HG03097 (cell line): ENCODE measurements around the gene ANG.
"Not testable (repeated sequence)": the region's sequence is repeated elsewhere in the genome, so short reads cannot be mapped to it uniquely, and the experiment has no call there.

Experiments used
- ATAC-seq: cut with Tn5 transposase; IDR thresholded peaks from one replicate; pipeline ENCODE4 v1.9.1; 2021; ENCODE audit not compliant: unreplicated experiment, low FRiP score

ANG gene

DNA sequence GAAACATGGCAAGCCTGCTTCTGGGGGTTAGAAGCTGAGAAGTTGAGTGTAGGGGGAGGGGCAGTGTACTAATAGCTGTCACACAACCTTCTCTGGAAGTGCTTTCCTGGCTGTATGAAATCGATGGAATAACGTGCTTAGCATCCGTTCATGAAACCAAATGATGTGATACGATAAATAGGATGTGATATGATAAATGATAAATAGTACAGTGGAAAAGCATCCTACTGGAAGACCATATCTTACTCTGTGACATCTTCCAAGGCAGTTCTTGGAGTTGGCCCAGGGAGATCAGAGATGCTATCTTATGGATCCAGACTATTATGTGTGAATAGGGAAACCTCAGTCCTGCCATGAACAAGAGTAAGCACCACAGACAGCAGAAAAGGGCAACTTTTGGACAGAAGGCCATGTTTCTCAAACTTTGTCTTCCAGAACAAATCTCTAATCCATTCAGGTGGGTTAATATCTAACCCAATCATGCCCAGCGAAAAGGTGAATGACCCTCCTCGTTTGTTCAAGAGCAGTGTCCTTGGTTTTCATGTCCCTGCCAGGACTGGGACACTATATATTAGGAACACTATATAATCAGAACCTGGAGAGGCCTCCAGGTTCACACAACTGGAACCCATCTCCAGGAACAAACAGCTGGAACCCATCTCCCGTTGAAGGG is at the start of gene ANG:
TSS of gene ANG (plus strand) at position 598 of the 673 bp plus-strand sequence. CDS start 4,801 bp downstream, outside the sequence.
- ATAC-seq: no peak

DNA sequence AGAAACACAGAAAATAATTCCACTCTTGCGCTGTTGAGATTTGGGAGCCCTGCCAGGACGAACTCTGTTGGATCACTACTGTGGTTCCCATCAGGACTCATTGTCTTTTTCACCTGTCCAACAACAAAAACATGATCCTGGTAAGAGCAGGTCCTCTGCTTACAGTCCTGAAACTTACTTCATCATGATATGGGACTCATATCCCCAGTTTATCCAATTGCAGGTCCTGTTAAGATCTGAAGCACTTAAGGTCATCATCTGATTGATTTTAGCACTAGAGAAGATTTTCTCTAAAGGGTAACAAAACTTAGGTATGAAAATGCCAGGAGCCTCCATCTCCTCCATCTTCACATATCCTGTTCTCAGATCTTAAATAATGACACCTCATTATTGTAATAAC is 47.0 kb upstream of the ANG start, which contains the start of gene OR6S1:
TSS of gene OR6S1 (minus strand) at position 101 of the 400 bp plus-strand sequence. CDS start at position 101, 0 bp downstream.
- no peak for ATAC-seq

DNA sequence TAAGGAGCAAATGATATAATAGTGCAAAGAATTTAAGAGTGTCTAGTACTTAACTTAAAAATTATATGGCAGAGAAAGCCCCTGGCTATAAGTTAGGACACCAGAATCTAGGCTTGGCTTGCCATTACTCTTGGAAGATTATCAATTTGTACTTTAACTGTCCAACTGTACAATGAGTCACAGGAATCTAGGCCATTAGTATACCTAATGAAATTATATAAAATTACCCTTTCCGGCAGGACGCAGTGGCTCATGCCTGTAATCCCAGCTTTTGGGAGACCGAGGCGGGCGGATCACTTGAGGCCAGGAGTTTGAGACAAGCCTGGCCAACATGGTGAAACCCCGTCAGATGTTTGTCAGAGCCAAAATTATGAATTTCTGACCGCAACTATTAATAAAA is 46.4 kb upstream of the ANG start:
- ATAC-seq: no peak

DNA sequence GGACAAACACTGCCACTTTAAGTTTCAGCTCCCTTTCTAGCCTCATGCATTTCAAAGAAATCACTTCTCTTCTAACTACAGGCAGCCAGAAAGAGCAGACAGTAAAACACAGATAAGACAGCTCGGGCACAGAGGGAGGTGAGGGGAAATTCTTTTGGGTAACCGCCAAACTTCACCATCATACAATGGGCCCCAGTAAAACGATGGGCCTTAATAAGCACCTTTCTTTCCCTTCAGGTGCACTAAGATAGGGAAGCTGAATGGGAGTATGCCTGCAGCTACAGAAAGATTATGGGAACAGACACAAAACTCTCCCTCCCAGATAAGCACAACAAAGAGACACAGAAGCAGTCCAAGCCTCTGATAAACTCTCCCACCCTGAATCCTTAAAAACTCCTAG is 45.8 kb upstream of the ANG start:
- not testable (repeated sequence) for ATAC-seq

DNA sequence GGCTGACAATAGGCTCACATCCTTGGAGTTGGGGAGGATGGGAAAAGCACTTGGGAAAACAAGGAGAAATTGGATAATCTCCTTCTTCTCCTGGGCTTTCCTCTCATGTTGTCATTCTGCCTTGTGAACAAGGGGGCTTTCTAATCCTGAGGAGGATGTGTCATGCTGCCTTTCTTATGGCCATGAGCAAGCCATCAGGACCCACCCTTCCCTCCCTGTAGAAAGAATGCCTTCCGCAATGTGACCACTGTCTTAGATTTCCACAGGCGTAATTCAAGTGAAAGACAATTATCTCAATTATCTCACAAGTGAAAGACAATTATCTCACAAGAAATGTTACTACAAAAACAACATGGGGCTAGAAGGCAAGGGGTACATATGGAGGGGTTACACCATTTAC is 44.0 kb upstream of the ANG start:
- no peak for ATAC-seq

DNA sequence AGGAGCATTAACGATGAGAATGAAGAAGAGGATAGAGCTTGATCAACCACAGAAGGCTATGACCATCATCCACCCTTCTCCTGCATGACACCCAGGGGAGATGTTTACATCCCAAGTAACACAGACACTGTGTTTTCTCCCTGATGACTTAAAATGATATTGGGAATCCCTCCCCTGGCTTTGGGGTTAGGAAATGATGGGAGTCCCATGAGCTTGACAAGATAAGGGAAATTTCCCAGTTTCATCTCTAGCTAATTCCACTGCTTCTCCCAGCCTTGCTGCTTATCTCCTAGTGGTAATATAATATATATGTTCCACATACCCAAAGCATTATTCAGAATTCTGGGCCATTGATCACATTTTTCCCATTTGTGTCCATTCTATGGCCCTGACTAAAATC is 43.1 kb upstream of the ANG start:
- ATAC-seq: no peak

DNA sequence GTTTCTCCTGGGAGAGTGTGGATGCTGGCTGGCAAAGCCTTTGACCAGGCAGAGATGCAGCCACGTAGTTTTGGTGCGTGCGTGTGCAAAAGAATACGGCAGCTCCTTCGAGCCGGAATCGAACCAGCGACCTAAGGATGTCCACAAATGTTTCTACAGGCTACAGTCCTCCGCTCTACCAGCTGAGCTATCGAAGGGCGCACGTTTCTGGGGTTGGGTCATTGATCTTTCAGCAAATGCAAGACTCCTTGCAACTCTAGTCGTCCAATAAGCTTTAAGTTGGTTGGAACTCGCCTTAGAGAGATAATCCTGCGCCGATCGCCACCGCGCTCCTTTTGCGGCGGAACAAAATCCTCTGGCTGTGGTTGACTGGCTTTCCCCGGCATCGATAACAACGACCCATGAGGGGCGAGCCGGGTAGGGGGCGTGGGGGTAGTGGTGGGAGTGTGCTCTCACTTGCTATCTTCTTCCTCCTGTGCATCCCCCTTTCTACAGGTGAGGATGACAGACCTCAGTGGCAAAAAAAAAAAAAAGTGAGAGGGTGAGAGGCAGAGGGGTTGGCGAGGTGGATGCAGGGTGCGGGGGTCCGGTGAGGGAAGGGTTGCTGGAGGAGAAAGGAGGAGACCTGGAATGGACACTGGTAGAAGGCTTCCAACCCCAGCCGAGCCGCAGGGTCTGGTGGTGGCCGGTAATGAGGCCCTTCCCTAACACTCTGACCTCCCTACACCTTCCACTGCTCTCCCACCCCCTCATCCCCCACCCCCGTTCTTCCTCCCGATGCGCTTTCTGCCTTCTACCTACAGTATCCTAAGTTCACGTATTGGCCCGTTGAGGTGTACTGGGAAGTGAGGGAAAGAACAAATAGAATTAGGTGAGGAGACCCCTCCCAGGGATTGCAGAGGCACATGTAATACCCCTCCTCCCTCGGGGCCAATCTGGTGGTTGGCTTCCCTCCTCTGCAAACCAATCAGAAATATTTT is 35.3 kb upstream of the ANG start:
- no peak for ATAC-seq

DNA sequence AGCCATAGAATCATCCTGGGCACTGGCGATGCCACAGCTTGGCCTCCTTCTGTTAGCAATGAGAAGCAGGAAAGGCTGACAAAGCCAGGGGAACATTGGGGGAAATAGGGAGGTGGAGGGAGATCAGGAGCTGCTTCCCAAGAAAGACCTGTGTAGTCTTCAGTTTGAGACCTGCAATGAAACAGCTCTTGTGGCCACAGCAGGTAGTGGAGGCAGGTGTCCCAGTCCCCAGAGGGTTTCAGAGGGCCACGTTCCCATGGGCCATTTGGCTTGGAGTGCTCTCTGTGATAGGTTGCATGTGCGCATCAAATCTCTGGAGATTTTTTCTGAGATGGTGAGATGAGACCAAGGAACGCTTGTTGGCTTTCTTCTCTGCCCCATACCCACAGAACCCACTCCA is 32.7 kb upstream of the ANG start:
- ATAC-seq: no peak

DNA sequence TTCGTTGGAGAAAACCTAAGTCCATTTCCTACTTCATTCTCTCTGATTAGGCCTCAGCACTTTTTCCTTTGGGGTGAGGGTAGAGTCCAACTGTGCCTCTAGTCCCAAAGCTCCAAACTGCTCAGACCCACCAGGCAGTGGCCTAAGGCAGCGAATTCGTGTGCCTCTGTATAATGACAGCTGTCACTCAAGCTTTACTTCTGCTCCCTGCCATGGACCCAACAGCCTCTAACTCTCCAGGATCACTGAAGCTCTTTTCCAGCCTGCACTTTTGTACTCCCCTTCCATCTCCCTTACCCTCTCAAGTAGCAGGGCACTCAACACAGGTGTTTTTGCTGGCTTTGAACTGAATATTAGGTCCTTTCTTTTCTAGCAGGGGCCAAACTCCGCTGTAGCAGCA is 32.3 kb upstream of the ANG start:
- ATAC-seq: no peak

DNA sequence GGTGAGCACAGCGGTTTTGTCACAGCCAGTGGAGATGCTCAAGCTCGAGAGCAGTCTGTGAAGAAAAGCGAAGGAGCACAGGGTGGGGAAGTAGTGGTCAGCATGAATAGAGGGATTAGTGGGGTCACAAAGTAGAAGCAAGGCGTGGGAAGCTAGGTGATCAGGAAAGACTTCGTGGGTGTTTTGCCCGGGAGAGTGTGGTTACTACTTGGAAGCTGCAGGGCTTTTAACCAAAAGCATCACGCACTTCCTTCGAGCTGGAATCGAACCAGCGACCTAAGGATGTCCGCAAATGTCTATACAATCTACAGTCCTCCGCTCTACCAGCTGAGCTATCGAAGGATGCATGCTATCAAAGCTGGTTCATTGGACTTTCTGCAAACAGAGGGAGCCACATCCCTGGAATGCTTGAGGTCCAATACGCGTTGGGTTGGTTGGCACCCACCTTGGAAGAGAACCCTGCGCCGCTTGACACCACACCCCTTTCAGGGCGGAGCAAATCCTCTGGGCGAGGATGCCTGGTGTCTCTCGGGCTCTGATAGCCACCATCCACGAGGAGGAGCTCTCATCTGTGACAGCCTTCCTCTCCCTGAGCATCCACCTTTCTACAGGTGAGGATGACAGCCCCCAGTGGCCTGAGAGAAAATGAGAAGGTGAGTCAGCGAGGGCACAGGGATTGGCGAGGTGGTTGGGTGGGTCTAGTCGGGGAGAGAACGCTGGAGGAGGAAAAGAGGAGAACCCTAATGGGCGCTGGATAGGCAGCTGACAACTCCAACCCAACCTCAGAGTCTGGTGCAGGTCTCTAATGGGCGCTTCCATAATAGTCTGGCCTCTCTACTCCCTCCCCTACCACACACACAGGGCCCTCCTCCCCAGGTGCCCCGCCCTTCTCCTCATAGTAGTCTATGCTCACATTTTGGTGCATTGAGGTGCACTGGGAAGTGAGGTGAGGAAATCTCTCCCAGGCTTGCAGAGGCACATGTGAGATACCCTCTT is 31.1 kb upstream of the ANG start:
- ATAC-seq: no peak

DNA sequence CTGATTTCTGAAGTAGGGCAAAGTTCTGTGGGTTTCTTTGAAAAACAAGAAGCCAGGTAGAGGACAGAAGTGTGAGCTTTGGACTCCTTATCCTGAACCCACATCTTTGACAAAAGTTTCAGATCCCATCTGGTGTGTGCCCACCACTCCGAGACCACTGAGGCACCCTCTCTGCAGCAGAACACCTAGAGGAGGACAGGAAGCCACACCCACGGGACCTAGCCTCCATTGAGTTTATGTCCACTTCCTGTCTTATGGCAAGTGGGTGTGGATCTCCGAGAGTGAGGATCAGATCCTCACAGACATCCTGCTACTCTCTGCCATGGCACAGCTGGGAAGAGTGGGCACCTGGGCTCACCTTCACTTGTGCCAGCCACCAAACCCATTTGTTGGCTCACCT is 30.3 kb upstream of the ANG start:
- no peak for ATAC-seq

DNA sequence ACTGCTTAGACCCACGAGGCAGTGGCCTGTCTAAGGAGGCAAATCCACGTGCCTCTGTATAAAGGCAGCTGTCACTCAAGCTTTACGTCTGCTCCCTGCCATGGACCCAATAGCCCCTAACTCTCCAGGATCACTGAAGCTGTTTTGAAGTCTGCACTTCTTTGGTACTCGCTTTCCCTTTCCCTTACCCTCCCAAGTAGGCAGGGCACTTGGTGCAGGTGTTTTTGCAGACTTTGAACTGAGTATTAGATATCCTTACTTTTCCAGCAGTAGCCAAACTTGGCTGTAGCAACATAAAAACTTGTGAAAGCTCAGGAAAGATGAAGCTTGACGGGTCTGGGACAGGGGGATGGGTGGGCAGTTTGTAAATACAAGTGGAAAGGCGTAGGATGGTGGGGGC is 29.2 kb upstream of the ANG start:
- ATAC-seq: no peak

DNA sequence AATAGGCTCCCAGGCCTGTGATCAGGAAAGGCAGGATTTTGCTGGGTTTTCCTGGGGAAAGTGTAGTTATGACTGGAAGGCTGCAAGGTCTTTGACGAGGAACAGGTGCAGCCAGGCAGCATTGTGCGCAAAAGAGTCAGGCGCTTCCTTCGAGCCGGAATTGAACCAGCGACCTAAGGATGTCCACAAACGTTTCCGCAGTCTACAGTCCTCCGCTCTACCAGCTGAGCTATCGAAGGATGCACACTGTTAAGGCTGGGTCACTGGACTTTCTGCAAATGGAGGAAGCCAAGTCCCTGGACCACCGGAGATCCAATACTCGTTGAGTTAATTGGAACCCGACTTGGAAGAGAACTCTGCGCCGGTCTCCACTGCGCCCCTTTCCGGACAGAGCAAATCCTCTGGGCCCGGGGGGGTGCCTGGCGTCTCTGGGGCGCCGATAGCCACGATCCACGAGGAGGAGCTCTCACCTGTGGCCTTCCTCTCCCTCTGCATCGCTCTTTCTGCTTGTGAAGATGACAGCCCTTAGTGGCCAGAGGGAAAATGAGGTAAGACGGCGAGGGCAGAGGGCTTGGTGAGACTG is 28.7 kb upstream of the ANG start:
- ATAC-seq: no peak

DNA sequence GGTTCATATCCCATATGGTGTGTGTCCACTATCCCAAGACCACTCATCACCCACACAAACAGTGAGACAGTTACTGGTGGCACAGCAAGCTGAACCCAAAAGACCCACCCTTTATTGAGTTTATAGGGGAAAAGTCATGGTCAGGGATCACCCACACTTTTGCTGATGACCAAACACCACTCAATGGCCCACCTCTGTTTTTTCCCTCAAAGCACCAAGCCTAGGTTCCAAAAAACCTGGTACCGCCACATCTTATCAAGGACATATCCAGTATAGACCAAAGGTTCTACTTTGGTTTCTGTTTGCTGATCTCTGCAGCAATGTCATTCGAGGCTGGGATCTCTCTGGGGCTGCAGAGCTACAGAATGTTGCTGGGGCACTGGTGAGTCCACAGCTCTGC is 27.4 kb upstream of the ANG start:
- no peak for ATAC-seq

DNA sequence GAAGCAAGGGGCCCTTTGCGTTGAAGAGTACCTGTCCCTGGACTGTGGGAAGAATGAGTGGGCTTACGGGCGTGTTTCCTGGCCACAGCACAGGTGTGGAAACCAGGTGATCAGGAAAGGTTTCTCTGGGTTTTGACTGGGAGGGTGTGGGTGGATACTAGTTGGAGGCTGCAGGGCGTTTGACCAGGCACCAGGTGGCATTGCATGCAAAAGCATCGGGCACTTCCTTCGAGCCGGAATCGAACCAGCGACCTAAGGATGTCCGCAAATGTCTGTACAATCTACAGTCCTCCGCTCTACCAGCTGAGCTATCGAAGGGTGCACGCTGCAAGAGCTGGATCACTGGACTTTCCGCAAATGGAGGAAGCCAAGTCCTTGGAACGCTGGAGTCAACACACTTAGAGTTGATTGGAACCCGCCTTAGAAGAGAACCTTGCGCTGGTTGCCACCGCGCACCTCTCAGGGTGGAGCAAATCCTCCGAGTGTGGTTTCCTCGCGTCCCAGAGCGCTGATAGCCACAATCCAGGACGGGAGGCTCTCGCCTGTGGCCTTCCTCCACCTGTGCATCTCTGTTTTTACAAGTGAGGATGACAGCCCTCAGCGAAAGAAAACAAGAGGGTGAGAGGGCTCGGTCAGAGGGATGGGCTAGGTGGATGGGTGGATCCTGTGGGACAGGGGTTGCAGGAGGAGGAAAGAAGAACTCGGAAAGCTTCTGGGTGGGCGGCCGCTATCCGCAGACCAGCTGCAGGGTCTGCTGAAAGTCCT is 25.4 kb upstream of the ANG start:
- ATAC-seq: peak; percentile 44

DNA sequence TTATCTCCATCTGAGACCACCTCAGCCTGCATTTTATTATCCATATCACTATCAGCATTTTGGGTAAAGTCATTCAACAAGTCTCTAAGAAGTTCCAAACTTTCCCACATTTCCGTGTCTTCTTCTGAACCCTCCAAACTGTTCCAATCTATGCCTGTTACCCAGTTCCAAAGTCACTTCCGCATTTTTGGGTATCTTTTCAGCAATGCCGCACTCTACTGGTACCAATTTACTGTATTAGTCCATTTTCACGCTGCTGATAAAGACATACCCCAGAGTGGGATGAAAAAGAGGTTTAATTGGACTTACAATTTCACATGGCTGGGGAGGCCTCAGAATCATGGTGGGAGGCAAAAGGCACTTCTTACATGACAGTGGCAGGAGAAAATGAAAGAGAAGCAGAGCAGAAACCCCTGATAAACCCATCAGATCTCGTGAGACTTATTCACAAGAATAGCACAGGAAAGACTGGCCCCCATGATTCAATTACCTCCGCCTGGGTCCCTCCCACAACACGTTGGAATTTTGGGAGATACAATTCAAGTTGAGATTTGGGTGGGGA is 22.1 kb upstream of the ANG start:
- not testable (repeated sequence) for ATAC-seq

DNA sequence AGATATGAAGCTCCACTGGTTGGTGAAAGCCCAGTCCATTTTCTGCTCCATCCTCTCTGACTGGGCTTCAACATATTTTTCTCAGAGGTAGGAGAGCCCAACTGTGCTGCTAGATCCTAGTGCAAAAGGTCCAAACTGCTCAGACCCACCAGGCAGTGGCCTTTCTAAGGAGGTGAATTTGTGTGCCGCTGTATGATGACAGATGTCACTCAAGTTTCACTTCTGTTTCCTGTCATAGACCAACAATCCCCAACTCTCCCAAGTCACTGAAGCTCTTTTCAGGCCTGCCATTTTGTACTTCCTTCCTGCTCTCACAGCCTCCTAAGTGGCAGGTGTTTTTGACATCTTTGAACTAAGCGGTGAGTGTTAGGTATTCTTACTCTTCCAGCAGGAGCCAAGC is 20.6 kb upstream of the ANG start:
- ATAC-seq: peak; percentile 62

DNA sequence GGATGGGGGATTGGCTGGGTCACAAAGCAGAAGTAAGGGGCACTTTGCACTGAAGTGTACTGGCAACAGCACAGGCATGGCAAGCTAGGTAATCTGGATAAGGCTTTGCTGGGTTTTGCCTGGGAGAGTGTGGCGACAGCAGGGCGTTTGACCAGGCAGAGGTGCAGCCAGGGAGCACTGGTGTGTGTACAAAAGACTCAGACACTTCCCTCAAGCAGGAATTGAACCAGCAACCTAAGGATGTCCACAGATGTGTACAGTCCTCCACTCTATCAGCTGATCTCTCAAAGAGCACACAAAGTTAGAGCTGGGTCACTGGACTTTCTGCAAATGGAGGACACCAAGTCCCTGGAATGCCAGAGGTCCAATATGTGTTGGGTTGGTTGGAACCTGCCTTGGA is 19.6 kb upstream of the ANG start:
- no peak for ATAC-seq

DNA sequence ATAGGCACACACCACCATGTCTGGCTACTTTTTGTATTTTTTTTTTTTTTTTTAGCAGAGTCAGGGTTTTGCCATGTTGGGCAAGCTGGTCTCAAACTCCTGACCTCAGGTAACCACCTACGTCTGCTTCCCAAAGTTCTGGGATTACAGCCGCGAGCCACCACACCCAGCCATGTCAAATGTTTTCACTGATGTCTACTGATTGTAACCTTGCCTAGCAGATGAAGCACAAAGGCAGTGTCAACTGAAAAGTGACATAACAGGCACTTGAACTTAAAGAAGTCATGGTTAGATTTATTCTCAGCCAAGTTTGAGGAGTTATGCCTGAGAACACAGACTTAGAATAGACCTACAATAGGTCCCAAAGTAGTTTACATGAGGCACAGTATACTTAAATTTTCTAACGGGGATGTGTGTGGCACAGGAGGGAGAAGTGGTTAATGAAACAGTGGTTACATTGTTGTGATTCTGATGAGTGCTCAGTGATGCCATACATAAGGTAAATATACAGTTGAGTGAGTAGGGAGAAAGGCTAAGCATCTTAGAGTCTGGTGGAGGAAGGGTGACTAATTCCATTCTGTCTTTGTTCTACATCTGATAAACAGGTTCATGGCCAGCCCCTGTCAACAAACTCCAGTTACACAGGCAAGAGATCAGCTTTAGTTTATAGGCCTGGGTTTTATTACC is 16.8 kb upstream of the ANG start:
- no peak for ATAC-seq
